ENCODE measurements around the gene KRTAP4-9.

DNA sequence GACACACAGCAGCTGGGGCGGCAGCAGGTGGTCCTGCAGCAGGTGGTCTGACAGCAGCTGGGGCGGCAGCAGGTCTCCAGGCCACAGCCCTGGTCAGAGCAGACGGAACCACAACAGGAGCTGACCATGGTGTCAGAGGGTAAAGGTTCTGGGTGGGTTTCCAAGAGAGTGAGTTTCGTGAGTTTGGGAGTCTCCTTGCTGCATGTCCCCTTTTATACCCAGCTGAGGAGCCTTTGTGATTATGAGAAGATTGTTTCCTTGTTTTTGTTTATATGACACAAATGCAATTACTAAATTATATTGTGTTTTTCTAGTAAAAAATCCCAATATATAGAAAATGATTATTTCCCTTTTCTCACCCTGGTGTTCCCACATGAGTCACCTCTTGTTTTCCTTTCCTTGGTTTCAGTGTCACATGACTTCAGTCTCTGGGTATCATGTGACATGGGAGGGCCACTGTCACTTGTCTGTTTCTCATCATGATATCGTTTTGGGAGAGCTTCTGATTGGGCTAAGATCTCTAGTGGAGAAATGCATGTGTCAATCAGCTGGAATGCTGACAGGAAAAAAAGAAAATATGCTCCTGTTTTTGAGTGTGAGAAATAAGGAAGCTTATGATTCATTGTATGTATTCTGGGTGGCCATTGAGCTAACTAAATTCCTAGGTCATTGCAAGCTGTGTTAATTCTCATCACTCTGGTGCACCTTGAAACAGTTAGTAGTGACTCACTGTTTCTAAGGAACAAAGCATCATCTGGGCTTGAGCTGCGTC, 35.4 kb downstream of the KRTAP4-9 start, which contains the start of gene KRTAP4-6:
- no peak for TF ChIP-seq EZH2 (IDR thresholded peaks at IDR 0.05; ENCODE audit: borderline replicate concordance, low read depth, low read length, poor library complexity, severe bottlenecking)
- TF ChIP-seq, protein P1, sequence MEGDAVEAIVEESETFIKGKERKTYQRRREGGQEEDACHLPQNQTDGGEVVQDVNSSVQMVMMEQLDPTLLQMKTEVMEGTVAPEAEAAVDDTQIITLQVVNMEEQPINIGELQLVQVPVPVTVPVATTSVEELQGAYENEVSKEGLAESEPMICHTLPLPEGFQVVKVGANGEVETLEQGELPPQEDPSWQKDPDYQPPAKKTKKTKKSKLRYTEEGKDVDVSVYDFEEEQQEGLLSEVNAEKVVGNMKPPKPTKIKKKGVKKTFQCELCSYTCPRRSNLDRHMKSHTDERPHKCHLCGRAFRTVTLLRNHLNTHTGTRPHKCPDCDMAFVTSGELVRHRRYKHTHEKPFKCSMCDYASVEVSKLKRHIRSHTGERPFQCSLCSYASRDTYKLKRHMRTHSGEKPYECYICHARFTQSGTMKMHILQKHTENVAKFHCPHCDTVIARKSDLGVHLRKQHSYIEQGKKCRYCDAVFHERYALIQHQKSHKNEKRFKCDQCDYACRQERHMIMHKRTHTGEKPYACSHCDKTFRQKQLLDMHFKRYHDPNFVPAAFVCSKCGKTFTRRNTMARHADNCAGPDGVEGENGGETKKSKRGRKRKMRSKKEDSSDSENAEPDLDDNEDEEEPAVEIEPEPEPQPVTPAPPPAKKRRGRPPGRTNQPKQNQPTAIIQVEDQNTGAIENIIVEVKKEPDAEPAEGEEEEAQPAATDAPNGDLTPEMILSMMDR (conservative IDR thresholded peaks at IDR 0.05; ENCODE audit: low read depth, low read length): no peak

Measured in A673 (cell line).